Esophagus (tissue), 2 donors: Measurements from ENCODE around the gene KCNJ16. TPM values are rescaled to one million over a fixed set of nuclear protein-coding genes. Genes with fewer than 3 reads are reported as not detected.

Source experiments
- H3K27ac ChIP-seq, 2 donors: one replicate each; pipeline ENCODE4 v1.5.1; 2013; ENCODE audit warnings: low read depth in 2 of 2, mild to moderate bottlenecking in 2 of 2, inconsistent platforms in 1 of 2, low read length in 1 of 2, moderate library complexity in 1 of 2
- H3K27me3 ChIP-seq, 2 donors: one replicate each; pipeline ENCODE4 v1.6.1; 2013; ENCODE audit warnings: low read length in 2 of 2, control low read depth in 1 of 2, mild to moderate bottlenecking in 1 of 2; ENCODE audit not compliant: insufficient read depth in 2 of 2, control insufficient read depth in 1 of 2
- H3K36me3 ChIP-seq, 2 donors: one replicate each; pipeline ENCODE4 v1.6.1; 2013; ENCODE audit warnings: low read length in 1 of 2; ENCODE audit not compliant: control insufficient read depth in 2 of 2, insufficient read depth in 2 of 2
- H3K4me1 ChIP-seq, 2 donors: one replicate each; pipeline ENCODE4 v1.6.1; 2013; ENCODE audit warnings: low read length in 1 of 2; ENCODE audit not compliant: control insufficient read depth in 2 of 2, insufficient read depth in 2 of 2
- H3K4me3 ChIP-seq, 2 donors: one replicate each; pipeline ENCODE4 v1.5.1; 2013; ENCODE audit warnings: low read length in 2 of 2, mild to moderate bottlenecking in 2 of 2, low read depth in 1 of 2, moderate library complexity in 1 of 2
- H3K9me3 ChIP-seq, 2 donors: one replicate each; pipeline ENCODE4 v1.6.1; 2013; ENCODE audit warnings: mild to moderate bottlenecking in 2 of 2, low read depth in 1 of 2, low read length in 1 of 2, moderate library complexity in 1 of 2; ENCODE audit not compliant: control insufficient read depth in 2 of 2, insufficient read depth in 1 of 2
- WGBS, 2 donors: extraction: QIAGEN DNeasy Blood & Tissue Kit; methylation state at CpG; one replicate each; pipeline ENCODE4 v1.1.7; 2013; 5-methylcytosine and 5-hydroxymethylcytosine counted together
- polyA plus RNA-seq, 2 donors: library from polyadenylated mRNA; stranded (reverse); fragments of 200-250 nt; gene quantifications; one replicate each; pipeline ENCODE4 v1.2.3, GENCODE V29; 2013
- donor health status: healthy with polysubstance abuse.
- donor health status: Bipolar disorder and iron deficiency.

KCNJ16 gene
- polyA plus RNA-seq = under 1 TPM; 0.04 to 0.08 TPM

GRCh38 chr17:70074956-70075355 lies at the start of gene KCNJ16:
KCNJ16 (plus strand) TSS chr17:70075225; CDS start chr17:70132088, 56,863 bp downstream.
- H3K27me3 ChIP-seq = no peaks in the 10 kb centered on the region
- 48 to 58% methylated on average over 4 of the region's 4 CpGs for WGBS, 2 donors
- H3K9me3 ChIP-seq = no peaks in the 10 kb centered on the region
- H3K27ac ChIP-seq = no peak within 1 kb of the TSS
- no peaks in the 10 kb centered on the region for H3K36me3 ChIP-seq
- H3K4me3 ChIP-seq = no peak within 1 kb of the TSS
- no peaks in the 10 kb centered on the region for H3K4me1 ChIP-seq

- Histone ChIP-seq H3K27me3 (no peaks in the 10 kb centered on the region), H3K4me3 (no peak overlapping the region), H3K27ac (no peak overlapping the region), H3K36me3 (no peaks in the 10 kb centered on the region), H3K9me3 (no peaks in the 10 kb centered on the region), H3K4me1 (no peaks in the 10 kb centered on the region)
Measured at GRCh38 chr17:70028397-70028796, 46.6 kb upstream of the KCNJ16 start.

GRCh38 chr17:70028978-70029767 lies 45.9 kb upstream of the KCNJ16 start:
- H3K4me1 ChIP-seq = no peaks in the 10 kb centered on the region
- H3K27ac ChIP-seq = no peak overlapping the region
- H3K27me3 ChIP-seq = no peaks in the 10 kb centered on the region
- WGBS, 2 donors = 89 to 90% methylated on average over 2 of the region's 2 CpGs
- H3K9me3 ChIP-seq = no peaks in the 10 kb centered on the region
- no peak overlapping the region for H3K4me3 ChIP-seq
- H3K36me3 ChIP-seq = no peaks in the 10 kb centered on the region

- WGBS, 2 donors = 92 to 93% methylated on average over 1 of the region's 1 CpG
- H3K27ac ChIP-seq = no peak overlapping the region
- no peaks in the 10 kb centered on the region for H3K27me3 ChIP-seq
- no peaks in the 10 kb centered on the region for H3K4me1 ChIP-seq
- H3K9me3 ChIP-seq = no peaks in the 10 kb centered on the region
- H3K36me3 ChIP-seq = no peaks in the 10 kb centered on the region
- H3K4me3 ChIP-seq = no peak overlapping the region
Measured at GRCh38 chr17:70030371-70030770, 44.7 kb upstream of the KCNJ16 start.

GRCh38 chr17:70031341-70031740 lies 43.7 kb upstream of the KCNJ16 start:
- H3K27me3 ChIP-seq = no peaks in the 10 kb centered on the region
- H3K9me3 ChIP-seq = no peaks in the 10 kb centered on the region
- H3K36me3 ChIP-seq = no peaks in the 10 kb centered on the region
- no peak overlapping the region for H3K27ac ChIP-seq
- H3K4me1 ChIP-seq = no peaks in the 10 kb centered on the region
- no peak overlapping the region for H3K4me3 ChIP-seq

GRCh38 chr17:70033165-70033564 lies 41.9 kb upstream of the KCNJ16 start:
- Histone ChIP-seq H3K36me3 (no peaks in the 10 kb centered on the region), H3K4me3 (no peak overlapping the region), H3K27ac (no peak overlapping the region), H3K4me1 (no peaks in the 10 kb centered on the region), H3K27me3 (no peaks in the 10 kb centered on the region), H3K9me3 (no peaks in the 10 kb centered on the region)

- H3K4me3 ChIP-seq = no peak overlapping the region
- H3K4me1 ChIP-seq = no peaks in the 10 kb centered on the region
- H3K9me3 ChIP-seq = no peaks in the 10 kb centered on the region
- 71 to 78% methylated on average over 5 of the region's 5 CpGs for WGBS, 2 donors
- no peak overlapping the region for H3K27ac ChIP-seq
- H3K27me3 ChIP-seq = no peaks in the 10 kb centered on the region
- no peaks in the 10 kb centered on the region for H3K36me3 ChIP-seq
Measured at GRCh38 chr17:70034158-70034557, 40.9 kb upstream of the KCNJ16 start.

GRCh38 chr17:70037498-70037897 lies 37.5 kb upstream of the KCNJ16 start:
- H3K4me3 ChIP-seq = no peak overlapping the region
- H3K4me1 ChIP-seq = no peaks in the 10 kb centered on the region
- no peak overlapping the region for H3K27ac ChIP-seq
- no peaks in the 10 kb centered on the region for H3K36me3 ChIP-seq
- no peaks in the 10 kb centered on the region for H3K27me3 ChIP-seq
- H3K9me3 ChIP-seq = no peaks in the 10 kb centered on the region
- WGBS, 2 donors = 68% methylated on average over 2 of the region's 2 CpGs

- no peaks in the 10 kb centered on the region for H3K36me3 ChIP-seq
- H3K4me1 ChIP-seq = no peaks in the 10 kb centered on the region
- H3K27me3 ChIP-seq = no peaks in the 10 kb centered on the region
- H3K27ac ChIP-seq = no peak overlapping the region
- no peak overlapping the region for H3K4me3 ChIP-seq
- WGBS, 2 donors = 38 to 69% methylated on average over 2 of the region's 2 CpGs
- no peaks in the 10 kb centered on the region for H3K9me3 ChIP-seq
Measured at GRCh38 chr17:70040336-70040735, 34.7 kb upstream of the KCNJ16 start.

- WGBS, 2 donors = 81 to 84% methylated on average over 1 of the region's 1 CpG
- Histone ChIP-seq H3K4me1 (no peaks in the 10 kb centered on the region), H3K27ac (no peak overlapping the region), H3K9me3 (no peaks in the 10 kb centered on the region), H3K27me3 (no peaks in the 10 kb centered on the region), H3K36me3 (no peaks in the 10 kb centered on the region), H3K4me3 (no peak overlapping the region)
Measured at GRCh38 chr17:70041061-70041460, 34.0 kb upstream of the KCNJ16 start.
